Measurements from ENCODE around the gene AQP1. TPM values are rescaled to one million over a fixed set of nuclear protein-coding genes. Genes with fewer than 3 reads are reported as not detected.
A peak's percentile ranks its signal among the peaks of the same experiment; 100 is the strongest.

AQP1 gene
- total RNA-seq, 4 donors from 2014 or later, result 92.1 to 139 (median 110) TPM

DNA sequence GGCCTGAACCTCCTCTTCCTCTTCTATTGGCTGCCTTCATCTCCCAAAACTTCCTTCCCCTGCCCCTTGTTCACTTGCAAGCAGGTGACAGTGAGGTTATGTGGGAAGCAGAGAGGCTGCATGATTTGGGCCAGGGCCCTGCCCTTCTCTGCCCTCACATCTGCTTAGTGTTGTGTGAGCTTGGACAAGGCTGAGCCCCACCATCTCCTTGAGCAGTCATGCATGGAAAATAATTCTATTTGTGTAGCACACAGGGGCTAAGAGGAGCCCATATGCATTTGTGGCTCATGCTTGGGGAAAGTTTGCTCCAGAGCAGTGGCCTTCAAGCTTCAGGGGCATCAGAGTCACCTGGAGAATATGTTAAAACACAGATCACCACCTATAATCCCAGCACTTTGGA, 26.8 kb upstream of the AQP1 start:
- no peak for DNase-seq (ENCODE audit: low spot score in 2 of 2)
- H3K9me3 ChIP-seq, result no peaks in the 10 kb centered on the region
- no peak overlapping the region for H3K4me3 ChIP-seq
- H3K36me3 ChIP-seq, result no peaks in the 10 kb centered on the region
- H3K27ac ChIP-seq, result no peak overlapping the region
- H3K27me3 ChIP-seq, result no peaks in the 10 kb centered on the region
- TF ChIP-seq EP300 (IDR thresholded peaks at IDR 0.05) (no peak), POLR2AphosphoS5 (IDR thresholded peaks at IDR 0.05) (no peak), POLR2A (IDR thresholded peaks at IDR 0.05) (no peak), CTCF (IDR thresholded peaks at IDR 0.05) (no peak)
- H3K4me1 ChIP-seq, result peaks cover 29% of the 10 kb centered on the region

DNA sequence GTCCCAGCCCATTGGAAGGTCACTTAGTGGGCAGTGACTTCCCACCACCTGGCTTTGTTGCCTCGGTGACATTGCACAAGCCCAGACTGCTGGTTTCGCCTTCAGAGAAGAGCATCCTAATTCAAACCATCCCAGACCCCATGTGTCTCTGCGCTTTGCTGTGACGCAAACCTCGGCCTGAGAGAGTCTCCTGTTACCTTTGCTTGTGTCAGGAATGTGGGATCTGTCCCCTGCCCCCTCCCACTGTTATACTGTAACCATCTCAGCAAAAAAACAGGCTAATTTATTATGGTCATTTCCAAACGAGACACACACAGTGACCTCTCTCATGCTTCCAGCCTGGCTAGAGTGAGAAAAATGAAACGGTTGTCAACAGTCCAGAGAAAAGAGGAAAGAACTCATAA, 25.0 kb upstream of the AQP1 start:
- no peaks in the 10 kb centered on the region for H3K36me3 ChIP-seq
- no peak overlapping the region for H3K27ac ChIP-seq
- H3K4me3 ChIP-seq, result no peak overlapping the region
- 53% methylated on average over 7 of the region's 7 CpGs for WGBS
- no peaks in the 10 kb centered on the region for H3K27me3 ChIP-seq
- TF ChIP-seq POLR2AphosphoS5 (IDR thresholded peaks at IDR 0.05), result peak in 1 of 3 donors; percentile 15
- no peak for TF ChIP-seq POLR2A (IDR thresholded peaks at IDR 0.05)
- TF ChIP-seq CTCF (IDR thresholded peaks at IDR 0.05), result no peak
- H3K9me3 ChIP-seq, result no peaks in the 10 kb centered on the region
- DNase-seq (ENCODE audit: low spot score in 2 of 2), result no peak
- H3K4me1 ChIP-seq, result peaks cover 29% of the 10 kb centered on the region

DNA sequence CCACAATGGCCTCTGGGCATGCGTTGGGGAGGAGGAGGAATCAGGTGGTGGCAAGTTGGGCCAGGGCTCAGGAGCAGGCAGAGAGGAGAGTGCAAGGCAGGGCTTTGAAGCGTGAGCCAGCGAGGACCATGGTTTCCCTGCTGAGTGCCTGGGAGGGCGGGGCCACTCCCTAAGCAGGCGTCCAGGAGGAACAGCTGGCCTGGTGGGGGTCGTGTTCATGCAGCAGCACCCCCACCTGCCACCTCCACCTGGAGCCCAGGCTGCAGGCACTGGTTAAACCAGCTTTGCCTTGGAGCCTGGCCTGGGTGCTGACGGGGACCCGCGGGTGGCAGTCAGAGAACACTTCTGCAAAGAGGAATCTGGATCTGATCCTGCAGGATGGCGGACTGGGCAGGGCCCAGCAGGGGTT, 24.2 kb upstream of the AQP1 start:
- Histone ChIP-seq H3K27me3 (no peaks in the 10 kb centered on the region), H3K27ac (no peak overlapping the region), H3K4me3 (no peak overlapping the region), H3K4me1 (peaks cover 29% of the 10 kb centered on the region), H3K9me3 (no peaks in the 10 kb centered on the region), H3K36me3 (no peaks in the 10 kb centered on the region)
- 57% methylated on average over 6 of the region's 10 CpGs for WGBS
- TF ChIP-seq POLR2AphosphoS5 (IDR thresholded peaks at IDR 0.05), result no peak
- DNase-seq (ENCODE audit: low spot score in 2 of 2), result no peak

DNA sequence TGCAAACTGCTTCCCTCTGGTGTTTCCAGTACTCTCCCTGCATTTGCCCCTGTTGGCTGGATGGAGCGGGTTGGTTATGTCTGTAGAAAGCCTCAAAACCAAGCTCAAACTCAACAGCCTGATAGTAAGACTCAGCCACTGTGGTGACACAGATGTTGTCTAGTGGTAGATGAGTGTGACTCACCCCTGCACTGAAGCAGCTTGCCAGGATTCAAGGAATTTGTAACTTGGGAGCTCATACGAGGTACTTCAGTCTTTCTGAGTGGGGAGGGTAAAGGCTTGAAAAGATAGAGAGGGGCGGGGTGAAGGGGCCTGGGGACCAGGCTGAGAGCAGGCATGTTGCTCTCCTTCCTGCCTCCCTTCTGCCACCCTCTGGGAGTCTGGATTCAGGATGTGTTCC, 22.9 kb upstream of the AQP1 start:
- WGBS, result 30% methylated on average over 3 of the region's 3 CpGs
- Histone ChIP-seq H3K4me1 (peaks cover 29% of the 10 kb centered on the region), H3K9me3 (no peaks in the 10 kb centered on the region), H3K4me3 (no peak overlapping the region), H3K27ac (no peak overlapping the region), H3K27me3 (no peaks in the 10 kb centered on the region), H3K36me3 (no peaks in the 10 kb centered on the region)
- DNase-seq (ENCODE audit: low spot score in 2 of 2), result no peak
- TF ChIP-seq POLR2A (IDR thresholded peaks at IDR 0.05), result no peak
- TF ChIP-seq CTCF (IDR thresholded peaks at IDR 0.05), result no peak
- no peak for TF ChIP-seq EP300 (IDR thresholded peaks at IDR 0.05)
- no peak for TF ChIP-seq POLR2AphosphoS5 (IDR thresholded peaks at IDR 0.05)

DNA sequence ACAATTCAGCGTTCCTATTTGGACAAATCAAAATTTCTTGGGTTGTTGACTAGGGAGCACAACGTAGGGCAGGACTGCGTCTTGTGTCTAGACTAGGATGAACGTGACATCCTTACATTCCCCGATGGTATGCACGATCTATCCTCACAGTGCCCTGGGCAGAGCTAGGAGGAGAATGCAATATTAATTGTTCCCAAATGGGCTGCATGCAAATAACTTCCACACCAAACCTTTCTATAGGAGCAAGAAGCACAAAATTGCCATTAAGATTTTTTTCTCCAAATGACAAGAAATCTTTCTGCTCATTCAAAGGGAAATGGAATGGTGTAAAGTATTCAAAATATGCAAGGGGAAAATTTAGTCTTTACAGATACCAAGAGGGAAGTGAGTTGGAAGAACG, 21.4 kb upstream of the AQP1 start:
- DNase-seq (ENCODE audit: low spot score in 2 of 2), result no peak

More for the DNA sequence above, 21.4 kb upstream of the AQP1 start:
- H3K9me3 ChIP-seq, result no peaks in the 10 kb centered on the region
- no peaks in the 10 kb centered on the region for H3K36me3 ChIP-seq
- peaks cover 29% of the 10 kb centered on the region for H3K4me1 ChIP-seq
- H3K27me3 ChIP-seq, result no peaks in the 10 kb centered on the region
- H3K27ac ChIP-seq, result no peak overlapping the region
- WGBS, result 94% methylated on average over 7 of the region's 7 CpGs
- H3K4me3 ChIP-seq, result no peak overlapping the region
- TF ChIP-seq POLR2A (IDR thresholded peaks at IDR 0.05) (no peak), EP300 (IDR thresholded peaks at IDR 0.05) (no peak), CTCF (IDR thresholded peaks at IDR 0.05) (no peak), POLR2AphosphoS5 (IDR thresholded peaks at IDR 0.05) (no peak)
